ENCODE data around the gene GNB1.
"Not testable (repeated sequence)": the region's sequence is repeated elsewhere in the genome, so short reads cannot be mapped to it uniquely, and the experiment has no call there.

GNB1 gene

GRCh38 chr1:1892079-1892762 lies 1.3 kb upstream of the GNB1 start:
- no peak for DNase-seq (ENCODE audit: low read depth in 2 of 3, low spot score in 2 of 3)

GRCh38 chr1:1891349-1892078 lies 627 bp upstream of the GNB1 start:
- DNase-seq (ENCODE audit: low read depth in 2 of 3, low spot score in 2 of 3): peak in 2 of 3 experiments; percentile 44 to 54

DNA sequence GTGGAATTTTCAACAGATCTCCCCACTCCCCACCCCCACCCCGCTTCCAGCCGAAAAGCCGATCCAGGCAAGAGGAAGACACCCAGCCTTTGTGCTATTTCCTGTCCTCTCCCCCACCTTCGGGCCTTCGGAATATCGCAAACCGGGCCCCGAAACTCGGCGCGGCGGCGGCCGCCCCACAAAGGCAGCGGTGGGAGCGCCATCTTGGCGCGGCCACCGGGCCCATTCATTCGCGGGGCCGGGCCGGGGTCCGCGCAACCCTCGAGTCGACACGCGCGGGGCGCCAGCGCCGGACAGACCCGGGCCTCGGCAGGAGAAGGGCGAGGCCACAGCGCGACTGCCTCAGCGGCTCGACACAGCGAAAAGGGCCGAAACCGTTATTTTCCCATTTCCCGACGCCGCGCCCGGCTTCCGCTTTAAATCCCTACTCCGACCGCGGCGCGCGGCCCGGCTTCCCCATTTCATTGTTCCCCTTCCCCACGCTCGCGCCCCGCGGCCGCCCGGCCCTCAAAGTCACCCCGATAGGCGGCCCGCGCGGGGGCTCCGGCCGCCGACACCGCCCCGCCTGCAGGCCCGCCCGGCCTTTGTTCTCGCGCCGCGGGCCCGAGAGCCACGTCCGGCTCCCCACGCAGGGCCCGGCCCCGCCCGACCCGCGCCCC lies 911 bp downstream of the GNB1 start:
- DNase-seq (ENCODE audit: low read depth in 2 of 3, low spot score in 2 of 3): peak in 1 of 3 experiments; percentile 24

DNA sequence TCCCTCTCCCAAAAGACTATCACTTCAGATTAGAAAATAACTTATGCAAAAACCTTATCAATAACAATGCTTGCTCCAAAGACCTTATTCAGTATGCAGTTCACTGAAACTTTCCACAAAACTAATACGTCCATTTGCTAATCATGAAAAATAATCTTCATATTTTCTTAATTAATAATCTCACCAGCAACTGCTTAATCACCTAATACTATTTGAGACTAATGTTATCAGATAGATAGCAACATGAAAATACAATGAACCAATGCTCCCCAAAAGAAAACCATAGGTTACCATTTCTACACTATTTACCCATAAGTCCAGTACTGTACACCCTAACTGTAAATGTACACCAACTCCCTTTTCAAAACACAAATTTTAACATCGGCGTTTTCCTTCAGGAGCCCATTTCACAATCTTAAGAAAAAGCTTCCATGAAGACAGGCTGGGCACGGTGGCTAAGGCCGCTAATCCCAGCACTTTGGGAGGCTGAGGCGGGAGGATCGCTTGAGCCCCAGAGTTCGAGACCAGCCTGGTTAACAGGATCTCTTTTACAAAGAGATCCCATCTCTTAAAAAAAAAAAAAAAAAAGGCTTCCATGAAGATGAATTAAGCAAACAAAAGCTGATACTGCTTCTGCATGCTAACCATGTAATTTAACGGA lies 1.7 kb downstream of the GNB1 start:
- no peak for DNase-seq (ENCODE audit: low read depth in 2 of 3, low spot score in 2 of 3)

DNA sequence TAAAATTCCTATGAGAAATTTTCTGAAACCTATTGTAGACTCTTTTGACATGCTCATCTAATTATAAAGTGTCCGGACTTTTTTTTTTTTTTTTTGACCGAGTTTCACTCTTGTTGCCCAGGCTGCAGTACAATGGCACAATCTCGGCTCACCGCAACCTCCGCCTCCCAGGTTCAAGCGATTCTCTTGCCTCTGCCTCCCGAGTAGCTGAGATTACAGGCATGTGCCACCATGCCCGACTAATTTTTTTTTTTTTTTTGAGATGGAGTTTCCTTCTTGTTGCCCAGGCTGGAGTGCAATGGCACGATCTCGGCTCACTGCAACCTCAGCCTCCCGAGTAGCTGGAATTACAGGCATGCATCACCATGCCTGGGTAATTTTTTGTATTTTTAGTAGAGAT lies 7.0 kb downstream of the GNB1 start:
- DNase-seq (ENCODE audit: low read depth in 2 of 3, low spot score in 2 of 3): not testable (repeated sequence)

DNA sequence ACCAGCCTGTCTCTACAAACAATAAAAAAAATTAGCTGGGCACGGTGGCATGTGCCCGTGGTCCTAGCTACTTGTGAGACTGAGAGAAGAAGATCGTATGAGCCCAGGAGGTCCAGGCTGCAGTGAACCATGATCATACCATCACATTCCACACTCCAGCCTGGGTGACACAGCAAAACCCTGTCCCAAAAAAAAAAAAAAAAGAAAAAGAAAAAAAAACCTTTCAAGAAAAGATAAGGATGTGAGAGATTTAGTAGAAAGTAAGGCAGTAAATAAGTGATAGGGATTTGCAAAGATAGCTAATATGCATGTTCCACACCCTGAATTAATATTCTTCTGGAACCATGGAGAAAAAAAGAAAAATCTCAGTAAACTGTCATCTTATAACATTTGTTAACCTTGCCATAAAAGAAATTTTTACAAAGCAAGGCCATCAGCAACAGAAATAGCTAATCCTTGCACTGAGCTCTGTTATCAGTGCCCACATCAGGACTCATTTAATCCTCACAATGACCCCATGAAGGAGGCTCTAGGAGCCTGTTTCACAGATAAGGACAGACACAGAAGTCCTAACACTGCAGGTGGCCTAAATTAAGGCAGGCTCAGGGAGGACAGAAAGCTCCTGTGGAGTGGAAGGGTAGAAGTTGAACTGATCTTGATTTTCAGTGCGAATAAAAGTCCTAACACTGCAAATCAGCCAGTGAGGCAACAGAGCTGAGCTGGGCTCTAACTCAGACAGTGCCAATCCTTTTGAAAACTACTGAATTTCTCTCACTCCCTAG lies 7.6 kb downstream of the GNB1 start:
- no peak for DNase-seq (ENCODE audit: low read depth in 2 of 3, low spot score in 2 of 3)

GRCh38 chr1:1881727-1882126 lies 9.2 kb downstream of the GNB1 start:
- no peak for DNase-seq (ENCODE audit: low read depth in 2 of 3, low spot score in 2 of 3)

- no peak for DNase-seq (ENCODE audit: low read depth in 2 of 3, low spot score in 2 of 3)
Observed at GRCh38 chr1:1880617-1881312, 10.1 kb downstream of the GNB1 start.

- DNase-seq (ENCODE audit: low read depth in 2 of 3, low spot score in 2 of 3): no peak
Observed at GRCh38 chr1:1879942-1880341, 10.9 kb downstream of the GNB1 start.

DNA sequence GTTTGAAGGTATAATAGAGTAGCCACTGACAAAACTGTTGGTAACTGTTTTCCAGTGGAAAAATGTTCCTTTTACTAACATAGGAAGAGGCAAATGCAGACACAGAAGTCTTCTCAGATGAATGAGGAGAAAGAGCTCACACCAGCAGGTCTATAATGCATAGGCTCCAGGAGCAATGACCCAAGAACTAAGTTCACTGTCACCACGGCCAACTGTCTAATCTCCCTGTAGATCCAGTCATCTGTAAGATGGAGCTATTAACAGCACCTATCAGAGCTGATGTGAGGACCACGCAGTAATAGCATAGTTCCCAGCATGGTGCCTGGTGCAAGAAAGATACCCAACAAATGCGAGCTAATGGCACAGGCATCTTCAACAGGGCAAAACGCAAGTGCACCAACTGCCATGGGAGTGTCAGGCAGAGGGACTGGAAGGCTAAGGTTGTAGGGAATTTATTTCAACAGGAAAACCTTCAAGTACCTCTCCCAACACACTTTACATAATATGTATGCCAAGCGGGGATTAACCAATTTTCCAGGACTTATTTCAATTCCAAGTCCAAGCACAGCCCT lies 12.9 kb downstream of the GNB1 start:
- no peak for DNase-seq (ENCODE audit: low read depth in 2 of 3, low spot score in 2 of 3)

DNA sequence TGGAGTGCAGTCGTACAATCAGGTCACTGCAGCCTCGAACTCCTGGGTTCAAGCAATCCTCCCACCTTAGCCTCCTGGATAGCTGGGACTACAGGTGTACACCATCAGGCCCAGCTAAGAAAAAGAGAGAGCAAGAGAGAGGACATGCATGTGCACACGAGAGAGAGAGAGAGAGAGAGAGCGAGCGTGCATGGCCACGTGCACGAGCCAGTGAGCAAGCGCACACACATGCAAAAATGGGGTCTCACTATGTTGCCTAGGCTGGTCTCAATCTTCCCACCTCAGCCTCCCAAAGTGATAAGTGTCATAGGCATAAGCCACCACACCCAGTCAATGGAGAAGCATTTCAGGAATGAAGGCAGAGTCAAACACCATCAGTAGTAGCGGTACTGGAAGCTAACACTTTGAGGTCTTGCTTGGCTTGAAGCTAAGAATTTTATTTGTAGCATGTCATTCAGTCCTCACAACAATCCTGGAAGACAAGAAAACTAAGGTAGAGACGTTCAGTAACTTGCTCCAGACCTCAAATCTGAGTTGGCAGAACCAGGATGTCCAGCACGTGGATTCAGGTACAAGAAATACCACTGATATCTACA lies 14.5 kb downstream of the GNB1 start:
- no peak for DNase-seq (ENCODE audit: low read depth in 2 of 3, low spot score in 2 of 3)

DNA sequence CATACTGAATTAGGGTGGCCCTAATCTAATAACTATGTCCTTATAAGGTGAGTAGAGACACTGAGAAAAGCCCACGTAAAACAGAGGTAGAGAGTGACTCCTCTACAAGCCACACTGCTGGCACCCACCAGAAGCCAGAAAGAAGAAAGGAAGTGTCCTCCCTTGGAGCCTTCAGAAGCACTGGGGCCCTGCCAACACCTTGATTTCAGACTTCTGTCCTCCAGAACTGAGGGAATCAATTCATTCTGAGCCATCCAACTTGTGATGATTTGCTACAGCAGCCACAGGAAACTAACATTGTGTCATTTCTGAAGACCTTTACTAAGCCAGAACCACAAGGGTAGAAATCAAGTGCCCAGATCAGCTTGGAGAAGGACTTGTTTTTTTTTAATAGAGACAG lies 15.0 kb downstream of the GNB1 start:
- DNase-seq (ENCODE audit: low read depth in 2 of 3, low spot score in 2 of 3): peak in 1 of 3 experiments; percentile 25

DNA sequence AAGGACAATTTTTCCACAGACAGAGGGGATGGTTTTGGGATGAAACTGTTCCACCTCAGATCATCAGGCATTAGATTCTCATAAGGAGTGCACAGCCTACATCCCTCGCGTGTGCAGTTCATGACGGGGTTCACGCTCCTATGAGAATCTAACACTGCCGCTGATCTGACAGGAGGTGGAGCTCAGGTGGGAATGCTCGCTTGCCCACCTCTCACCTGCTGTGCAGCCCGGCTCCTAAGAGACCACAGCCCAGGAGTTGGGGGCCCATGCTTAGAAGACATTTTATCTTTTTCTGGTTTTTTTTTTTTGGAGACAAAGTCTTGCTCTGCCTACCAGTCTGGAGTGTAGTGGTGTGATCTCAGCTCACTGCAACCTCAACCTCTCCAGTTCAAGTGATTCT lies 16.0 kb downstream of the GNB1 start:
- no peak for DNase-seq (ENCODE audit: low read depth in 2 of 3, low spot score in 2 of 3)

DNA sequence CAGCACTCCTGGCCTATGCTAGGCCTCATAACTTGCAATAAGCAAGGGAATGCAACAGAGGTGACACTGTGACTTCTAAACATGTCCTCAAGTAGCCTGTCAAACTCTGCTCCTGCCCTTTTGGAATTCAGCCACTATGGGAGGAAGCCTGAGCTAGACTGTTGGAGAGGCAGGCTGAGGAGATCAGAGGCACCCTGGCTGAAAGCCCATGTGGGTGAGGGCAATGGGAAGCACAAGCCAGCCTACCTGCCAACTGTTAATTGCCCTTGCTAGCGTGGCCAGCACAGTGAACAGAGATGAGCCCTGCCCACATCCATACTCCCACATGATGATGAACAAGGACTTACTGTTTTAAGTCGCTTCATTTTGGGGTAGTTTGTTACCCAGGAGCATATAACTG lies 17.7 kb downstream of the GNB1 start:
- DNase-seq (ENCODE audit: low read depth in 2 of 3, low spot score in 2 of 3): no peak

DNA sequence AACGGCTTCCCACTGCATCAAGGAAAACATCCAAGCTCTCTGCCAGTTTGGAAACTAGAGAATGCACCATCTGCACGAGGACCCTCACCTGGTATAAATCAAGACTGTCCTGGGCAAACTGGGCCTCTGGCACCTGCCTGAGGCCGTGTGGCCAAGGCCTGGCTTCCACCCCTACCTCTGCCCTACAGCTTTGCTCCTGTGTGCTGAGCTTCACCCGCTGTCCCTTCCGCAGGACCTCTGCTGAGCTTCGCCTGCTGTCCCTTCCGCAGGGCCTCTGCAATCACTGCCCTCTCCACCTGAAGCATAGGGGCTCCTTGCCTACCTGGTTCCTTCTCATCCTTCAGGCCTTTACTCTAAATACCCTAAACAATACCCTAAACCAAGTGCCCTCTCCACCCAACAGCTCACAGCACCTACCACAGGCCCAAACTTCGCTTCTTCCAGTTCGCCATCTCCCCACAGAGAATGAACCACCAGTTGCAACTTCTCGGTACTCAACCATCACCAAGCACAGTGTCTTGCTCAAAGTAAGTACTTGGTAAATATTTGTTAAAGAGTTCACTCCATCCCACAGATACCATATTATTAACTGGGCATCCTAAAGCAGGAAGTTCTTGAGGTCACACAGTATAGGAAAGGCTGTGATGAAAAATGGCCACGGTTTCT lies 18.4 kb downstream of the GNB1 start:
- DNase-seq (ENCODE audit: low read depth in 2 of 3, low spot score in 2 of 3): no peak

DNA sequence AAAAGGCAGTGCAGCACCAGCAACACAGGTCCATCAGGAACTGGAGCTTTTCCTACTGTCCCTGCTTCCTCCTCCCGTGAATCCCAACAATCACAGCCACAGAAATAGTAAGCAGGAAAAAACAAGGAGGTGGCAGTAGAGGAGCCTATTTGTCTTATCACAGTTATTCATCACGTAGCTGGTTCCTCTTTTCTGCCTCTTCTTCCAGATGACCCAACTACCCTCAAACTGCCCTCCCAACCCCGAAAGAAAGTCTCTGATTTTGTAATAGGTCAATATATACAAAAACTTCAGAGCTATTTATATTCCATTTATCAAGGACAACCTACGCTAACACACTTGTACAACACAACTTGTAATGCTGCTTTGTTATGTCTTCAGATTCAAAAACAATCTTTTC lies 21.4 kb downstream of the GNB1 start:
- DNase-seq (ENCODE audit: low read depth in 2 of 3, low spot score in 2 of 3): no peak

- no peak for DNase-seq (ENCODE audit: low read depth in 2 of 3, low spot score in 2 of 3)
Observed at GRCh38 chr1:1867164-1867563, 23.7 kb downstream of the GNB1 start.

DNA sequence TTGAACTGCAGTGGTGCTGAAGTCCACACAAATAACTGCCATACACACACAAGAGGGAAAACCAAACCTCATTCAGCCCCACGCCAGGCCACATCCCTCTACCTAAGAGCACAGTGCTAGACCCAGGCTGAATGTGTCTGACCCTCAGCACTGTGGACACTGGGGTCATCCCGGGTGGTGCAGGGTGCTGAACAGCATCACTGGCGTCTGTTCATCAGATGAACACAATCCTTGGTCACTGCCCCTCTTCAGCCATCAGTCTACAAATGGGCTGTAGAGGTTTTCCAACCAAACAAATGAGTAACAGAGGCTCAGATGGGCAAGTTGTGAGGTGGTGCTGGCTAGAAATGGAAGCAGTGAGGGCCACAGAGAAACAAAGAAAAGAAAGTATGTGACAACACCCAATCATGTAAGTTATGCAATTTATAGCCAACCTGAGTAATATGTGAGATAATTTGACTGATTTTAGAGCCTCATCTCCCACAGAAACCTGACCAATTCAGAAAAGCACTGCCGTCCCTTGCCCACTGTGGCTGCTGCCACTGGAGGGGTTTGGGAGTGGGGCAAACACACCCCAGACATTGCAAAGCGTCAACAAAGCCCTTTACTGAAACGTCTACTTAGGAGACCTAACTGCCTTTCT lies 27.9 kb downstream of the GNB1 start:
- DNase-seq (ENCODE audit: low read depth in 2 of 3, low spot score in 2 of 3): no peak
